SH-SY5Y (cell line): ENCODE results near the gene LRRC45.

ENCODE experiments used
- GATA2 ChIP-seq: IDR thresholded peaks from 2 replicates; pipeline ENCODE4 v1.6.1; 2011; ENCODE audit warnings: mild to moderate bottlenecking, low read depth, low read length
- GATA3 ChIP-seq: IDR thresholded peaks from 2 replicates; pipeline ENCODE4 v1.6.1; 2011; ENCODE audit warnings: low read depth, mild to moderate bottlenecking, low read length, moderate library complexity

GRCh38 chr17:82012640-82013295, 10.3 kb upstream of the LRRC45 start:
- no peak for TF ChIP-seq GATA2
- TF ChIP-seq GATA3 = no peak
